Panc1 (cell line): ENCODE data around the gene DYNC1I1. TPM values are rescaled to one million over a fixed set of nuclear protein-coding genes. Genes with fewer than 3 reads are reported as not detected.

Experiments
- ATAC-seq: fragments of 200-7000 bp; cut with Tn5 transposase; 2 replicates; pipeline ENCODE4 v1.9.1; 2020; ENCODE audit warnings: mild to moderate bottlenecking, moderate library complexity
- BruUV-seq: library from RNA; stranded (reverse); fragments of 400-500 nt; replicated peaks from 2 replicates; lab custom pipeline; 2021; lab: Mats Ljungman, UMichigan
- CTCF ChIA-PET: fragments of 300-600 bp; sonication (Branson Sonifier 250); formaldehyde crosslinking; loops from one replicate; lab custom pipeline; 2022; ENCODE audit warnings: antibody characterized with exemption; lab: Charles Lee
- POLR2A ChIA-PET: fragments of 300-600 bp; sonication (Branson Sonifier 250); formaldehyde crosslinking; loops from one replicate; lab custom pipeline; 2022; ENCODE audit warnings: antibody characterized with exemption; lab: Charles Lee
- DNase-seq: peaks from one replicate; pipeline ENCODE4 v3.0.0-alpha.2; 2010; ENCODE audit warnings: low read depth, low spot score
- H3K27ac ChIP-seq: 2 replicates; pipeline ENCODE4 v1.5.1; 2011; ENCODE audit warnings: mild to moderate bottlenecking, low read length, inconsistent platforms
- H3K27me3 ChIP-seq: fragments of 200-500 bp; sonication (Bioruptor generic); 2 replicates; pipeline ENCODE4 v1.6.0; 2014; ENCODE audit warnings: low read length, inconsistent platforms; ENCODE audit not compliant: control insufficient read depth, insufficient read depth
- H3K36me3 ChIP-seq: fragments of 200-500 bp; sonication (Bioruptor generic); 2 replicates; pipeline ENCODE4 v1.5.1; 2014; ENCODE audit warnings: inconsistent platforms, mild to moderate bottlenecking, low read length, moderate library complexity; ENCODE audit not compliant: control insufficient read depth, insufficient read depth
- H3K4me1 ChIP-seq: 2 replicates; pipeline ENCODE4 v1.5.1; 2011; ENCODE audit warnings: inconsistent platforms, mild to moderate bottlenecking, low read length, moderate library complexity; ENCODE audit not compliant: control insufficient read depth, insufficient read depth
- H3K4me3 ChIP-seq, 2 experiments: 2 replicates each; pipeline ENCODE4 v1.5.1; 2011 to 2012; ENCODE audit warnings: low read depth in 2 of 2, low read length in 2 of 2, mild to moderate bottlenecking in 2 of 2, inconsistent platforms in 1 of 2, moderate library complexity in 1 of 2
- H3K9me3 ChIP-seq: fragments of 200-500 bp; sonication (Bioruptor generic); 2 replicates; pipeline ENCODE4 v1.5.1; 2014; ENCODE audit warnings: low read depth, mild to moderate bottlenecking, inconsistent platforms, low read length, moderate library complexity; ENCODE audit not compliant: control insufficient read depth, insufficient read depth
- CTCF ChIP-seq: fragments of 450-650 bp; IDR thresholded peaks from 2 replicates; pipeline ENCODE4 v1.5.1; 2017; ENCODE audit warnings: mild to moderate bottlenecking
- POLR2AphosphoS5 ChIP-seq: IDR thresholded peaks from 2 replicates; pipeline ENCODE4 v1.6.1; 2012; ENCODE audit warnings: mild to moderate bottlenecking, low read depth, low read length, moderate library complexity
- REST ChIP-seq, 2 experiments: IDR thresholded peaks; 2 replicates each; pipeline ENCODE4 v1.6.1; 2011 to 2012; ENCODE audit warnings: low read depth in 2 of 2, control low read depth in 1 of 2, low read length in 1 of 2, mild to moderate bottlenecking in 1 of 2, moderate library complexity in 1 of 2; ENCODE audit not compliant: insufficient read depth in 1 of 2
- SIN3A ChIP-seq: IDR thresholded peaks from 2 replicates; pipeline ENCODE4 v1.6.1; 2012; ENCODE audit warnings: low read depth, mild to moderate bottlenecking, low read length, moderate library complexity, borderline replicate concordance; ENCODE audit not compliant: insufficient read depth
- TCF7L2 ChIP-seq: IDR thresholded peaks from 2 replicates; pipeline ENCODE4 v1.6.1; 2011; ENCODE audit warnings: mild to moderate bottlenecking, low read depth, low read length, inconsistent platforms
- in situ Hi-C: cut with HindIII; loops from 2 replicates; pipeline ENCODE4 v1.10.0; 2016; ENCODE audit warnings: low sequenced_read_pairs, low pct_unique_long_range_greater_than_20kb
- intact Hi-C: fragments of 100-400 bp; cut with micrococcal nuclease; formaldehyde crosslinking; loops from one replicate; pipeline ENCODE4 v1.10.0; 2022; ENCODE audit not compliant: unreplicated experiment
- total RNA-seq: library from RNA; stranded (reverse); gene quantifications from one replicate; pipeline ENCODE4 v1.2.1, GENCODE V29; 2021; ENCODE audit not compliant: unreplicated experiment

Gene DYNC1I1
- total RNA-seq, 1 experiment from 2014 or later = 0.13 TPM

- CTCF ChIA-PET = no interaction called here
- peak; percentile 73 for ATAC-seq
- peak; percentile 22 for DNase-seq
- intact Hi-C loops (no loop called here), in situ Hi-C loops (no loop called here)
- peak; percentile 50 for TF ChIP-seq CTCF
- TF ChIP-seq REST (IDR thresholded peaks at IDR 0.05; ENCODE audit: insufficient read depth in 1 of 2, low read depth in 2 of 2, low read length in 1 of 2) = no peak
- no peaks in the 10 kb centered on the region for H3K9me3 ChIP-seq
- H3K27me3 ChIP-seq = no peaks in the 10 kb centered on the region
- no peaks in the 10 kb centered on the region for H3K4me1 ChIP-seq
- BruUV-seq = no TSS peak
- H3K4me3 ChIP-seq = no peak overlapping the region
- H3K27ac ChIP-seq = no peak overlapping the region
- no peaks in the 10 kb centered on the region for H3K36me3 ChIP-seq
- POLR2A ChIA-PET = no interaction called here
Observed at GRCh38 chr7:95865716-95866371, 93.5 kb downstream of the DYNC1I1 start.

- no TSS peak for BruUV-seq
- intact Hi-C loops = no loop called here
- ChIA-PET POLR2A (no interaction called here), CTCF (interaction anchor here (1.3 kb wide), 1 partner anchor 144 kb away, joined by 3 read pairs; no protein-coding TSS in a partner anchor)
- H3K4me1 ChIP-seq = no peaks in the 10 kb centered on the region
- H3K9me3 ChIP-seq = no peaks in the 10 kb centered on the region
- H3K27me3 ChIP-seq = peaks cover 3% of the 10 kb centered on the region; the same call in 1 of the 2 replicates
- no peaks in the 10 kb centered on the region for H3K36me3 ChIP-seq
- TF ChIP-seq REST (IDR thresholded peaks at IDR 0.05; ENCODE audit: insufficient read depth in 1 of 2, low read depth in 2 of 2, low read length in 1 of 2) (no peak), SIN3A (no peak), TCF7L2 (no peak), CTCF (no peak), POLR2AphosphoS5 (no peak)
- ATAC-seq (no peak), DNase-seq (no peak)
- H3K27ac ChIP-seq = no peak overlapping the region
- H3K4me3 ChIP-seq = no peak overlapping the region
- in situ Hi-C loops = no loop called here
Observed at GRCh38 chr7:95867309-95867708, 95.0 kb downstream of the DYNC1I1 start.
